Measurements from ENCODE around the gene TUNAR. TPM values are rescaled to one million over a fixed set of nuclear protein-coding genes. Genes with fewer than 3 reads are reported as not detected.

Gene TUNAR
- total RNA-seq, 4 donors from 2014 or later, result not detected

DNA sequence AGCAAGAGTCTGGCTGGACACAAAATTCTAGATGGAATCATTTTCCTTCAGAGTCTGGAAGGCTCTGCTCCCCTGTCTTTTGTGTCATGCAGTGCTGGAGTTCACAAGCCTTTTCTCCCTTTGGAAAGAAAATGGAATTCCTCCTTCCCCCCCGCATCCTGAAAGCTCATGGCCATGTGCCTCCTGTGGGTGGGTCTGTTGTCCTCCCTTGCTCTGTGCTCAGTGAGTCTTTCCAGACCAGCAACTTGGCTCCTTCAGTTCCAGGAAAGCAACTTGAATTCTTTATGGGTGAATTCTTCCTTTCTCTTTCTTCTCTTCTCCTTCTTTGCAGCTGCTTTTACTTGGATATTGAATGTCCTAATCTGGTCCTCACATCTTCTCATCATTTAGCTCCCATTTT, 70.2 kb downstream of the TUNAR start:
- H3K27ac ChIP-seq, result no peak overlapping the region
- no peak overlapping the region for H3K4me3 ChIP-seq
- H3K9me3 ChIP-seq, result no peaks in the 10 kb centered on the region
- DNase-seq, result no peak
- no peaks in the 10 kb centered on the region for H3K27me3 ChIP-seq
- no peaks in the 10 kb centered on the region for H3K4me1 ChIP-seq
- TF ChIP-seq, protein P1, sequence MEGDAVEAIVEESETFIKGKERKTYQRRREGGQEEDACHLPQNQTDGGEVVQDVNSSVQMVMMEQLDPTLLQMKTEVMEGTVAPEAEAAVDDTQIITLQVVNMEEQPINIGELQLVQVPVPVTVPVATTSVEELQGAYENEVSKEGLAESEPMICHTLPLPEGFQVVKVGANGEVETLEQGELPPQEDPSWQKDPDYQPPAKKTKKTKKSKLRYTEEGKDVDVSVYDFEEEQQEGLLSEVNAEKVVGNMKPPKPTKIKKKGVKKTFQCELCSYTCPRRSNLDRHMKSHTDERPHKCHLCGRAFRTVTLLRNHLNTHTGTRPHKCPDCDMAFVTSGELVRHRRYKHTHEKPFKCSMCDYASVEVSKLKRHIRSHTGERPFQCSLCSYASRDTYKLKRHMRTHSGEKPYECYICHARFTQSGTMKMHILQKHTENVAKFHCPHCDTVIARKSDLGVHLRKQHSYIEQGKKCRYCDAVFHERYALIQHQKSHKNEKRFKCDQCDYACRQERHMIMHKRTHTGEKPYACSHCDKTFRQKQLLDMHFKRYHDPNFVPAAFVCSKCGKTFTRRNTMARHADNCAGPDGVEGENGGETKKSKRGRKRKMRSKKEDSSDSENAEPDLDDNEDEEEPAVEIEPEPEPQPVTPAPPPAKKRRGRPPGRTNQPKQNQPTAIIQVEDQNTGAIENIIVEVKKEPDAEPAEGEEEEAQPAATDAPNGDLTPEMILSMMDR (IDR thresholded peaks at IDR 0.05), result no peak
- no peak for TF ChIP-seq POLR2A (IDR thresholded peaks at IDR 0.05)
- H3K36me3 ChIP-seq, result no peaks in the 10 kb centered on the region

- Histone ChIP-seq H3K27ac (no peak overlapping the region), H3K4me1 (no peaks in the 10 kb centered on the region), H3K4me3 (no peak overlapping the region), H3K27me3 (no peaks in the 10 kb centered on the region), H3K36me3 (no peaks in the 10 kb centered on the region), H3K9me3 (no peaks in the 10 kb centered on the region)
- no peak for DNase-seq
- TF ChIP-seq, protein P1 (IDR thresholded peaks at IDR 0.05), result no peak
- TF ChIP-seq POLR2A (IDR thresholded peaks at IDR 0.05), result no peak
These were observed 71.9 kb downstream of the TUNAR start for GRCh38 chr14:95948558-95948981.

- H3K27ac ChIP-seq, result no peak overlapping the region
- TF ChIP-seq POLR2A (IDR thresholded peaks at IDR 0.05), result no peak
- TF ChIP-seq, protein P1 (IDR thresholded peaks at IDR 0.05), result no peak
- no peaks in the 10 kb centered on the region for H3K4me1 ChIP-seq
- H3K9me3 ChIP-seq, result no peaks in the 10 kb centered on the region
- no peak for DNase-seq
- no peaks in the 10 kb centered on the region for H3K36me3 ChIP-seq
- H3K27me3 ChIP-seq, result no peaks in the 10 kb centered on the region
- H3K4me3 ChIP-seq, result no peak overlapping the region
These were observed 74.7 kb downstream of the TUNAR start for GRCh38 chr14:95951359-95951758.

- no peak for TF ChIP-seq POLR2A (IDR thresholded peaks at IDR 0.05)
- TF ChIP-seq, protein P1 (IDR thresholded peaks at IDR 0.05), result no peak
- no peak overlapping the region for H3K4me3 ChIP-seq
- H3K9me3 ChIP-seq, result no peaks in the 10 kb centered on the region
- H3K27ac ChIP-seq, result no peak overlapping the region
- DNase-seq, result no peak
- H3K36me3 ChIP-seq, result no peaks in the 10 kb centered on the region
- H3K4me1 ChIP-seq, result no peaks in the 10 kb centered on the region
- H3K27me3 ChIP-seq, result no peaks in the 10 kb centered on the region
These were observed 76.6 kb downstream of the TUNAR start for GRCh38 chr14:95953111-95953724.

GRCh38 chr14:95956601-95957460, 80.2 kb downstream of the TUNAR start:
- TF ChIP-seq POLR2A (IDR thresholded peaks at IDR 0.05), result no peak
- TF ChIP-seq, protein P1 (IDR thresholded peaks at IDR 0.05), result no peak
- H3K9me3 ChIP-seq, result no peaks in the 10 kb centered on the region
- H3K27ac ChIP-seq, result no peak overlapping the region
- H3K27me3 ChIP-seq, result no peaks in the 10 kb centered on the region
- no peak for DNase-seq
- H3K4me3 ChIP-seq, result no peak overlapping the region
- no peaks in the 10 kb centered on the region for H3K4me1 ChIP-seq
- H3K36me3 ChIP-seq, result no peaks in the 10 kb centered on the region
